ENCODE data around the gene FCHSD2. TPM values are rescaled to one million over a fixed set of nuclear protein-coding genes. Genes with fewer than 3 reads are reported as not detected.

FCHSD2 gene
- total and polyA plus RNA-seq, 9 of the 15 experiments (the other 6 are each of a cell fraction or from before 2014, with no cell fraction given): 1.8 to 14.7 (median 6.4) TPM

GRCh38 chr11:72787216-72788104 is 354.7 kb downstream of the FCHSD2 start (continued):
- TF ChIP-seq ARID4B (CRISPR knock-in tag; IDR thresholded peaks at IDR 0.05) (no peak), ZNF584 (CRISPR knock-in tag; IDR thresholded peaks at IDR 0.05; ENCODE audit: low read depth) (peak; percentile 54; the same call in 1 of the 2 replicates), RHOXF2B (CRISPR knock-in tag; conservative IDR thresholded peaks at IDR 0.05) (0 out of 2 replicates have a peak, but pooled peaks have one; percentile 49), NFYB (IDR thresholded peaks at IDR 0.05; ENCODE audit: extremely low read depth, insufficient read length) (peak; percentile 62), ZFX (CRISPR knock-in tag; IDR thresholded peaks at IDR 0.05) (peak; percentile 94), GABPA (tag; conservative IDR thresholded peaks at IDR 0.05; ENCODE audit: low read depth) (peak; percentile 54; the same call in 1 of the 2 replicates), ZNF740 (CRISPR knock-in tag; IDR thresholded peaks at IDR 0.05) (peak; percentile 78), ZNF740 (tag; IDR thresholded peaks at IDR 0.05) (peak in 1 of 2 experiments; percentile 56; a peak in 1 of 4 replicates), ZNF592 (IDR thresholded peaks at IDR 0.05) (peak; percentile 93), ZNF398 (CRISPR knock-in tag; IDR thresholded peaks at IDR 0.05) (no peak), MAX (CRISPR knock-in tag; IDR thresholded peaks at IDR 0.05) (peak; percentile 55), GABPB1 (CRISPR knock-in tag; IDR thresholded peaks at IDR 0.05) (peak; percentile 43; the same call in 1 of the 2 replicates), KDM5B (IDR thresholded peaks at IDR 0.05; ENCODE audit: insufficient replicate concordance, low read depth, low read length) (peak; percentile 77)

Data from K562 (cell line).